ENCODE measurements around the gene DUOXA1.
"Not testable (repeated sequence)": the region's sequence is repeated elsewhere in the genome, so short reads cannot be mapped to it uniquely, and the experiment has no call there.

Gene DUOXA1

GRCh38 chr15:45143946-45144345 is 14.3 kb upstream of the DUOXA1 start:
- DNase-seq (ENCODE audit: insufficient read length, low spot score) (no peak), FAIRE-seq (no peak)
- no peak for TF ChIP-seq PAX5 (IDR thresholded peaks at IDR 0.05; ENCODE audit: insufficient read depth, low read length, severe bottlenecking)
- no peak for TF ChIP-seq POLR2A (IDR thresholded peaks at IDR 0.05; ENCODE audit: low read depth, low read length)
- no peak for TF ChIP-seq SPI1 (IDR thresholded peaks at IDR 0.05; ENCODE audit: low read depth, low read length)
- no peak for TF ChIP-seq POLR2AphosphoS5 (IDR thresholded peaks at IDR 0.05; ENCODE audit: low read depth, low read length)
- TF ChIP-seq TAF1 (IDR thresholded peaks at IDR 0.05; ENCODE audit: low read depth, low read length) = no peak
- TF ChIP-seq POU2F2 (IDR thresholded peaks at IDR 0.05; ENCODE audit: low read depth, low read length) = no peak

- TF ChIP-seq SPI1 (IDR thresholded peaks at IDR 0.05; ENCODE audit: low read depth, low read length) = no peak
- TF ChIP-seq TAF1 (IDR thresholded peaks at IDR 0.05; ENCODE audit: low read depth, low read length) = no peak
- no peak for TF ChIP-seq POLR2A (IDR thresholded peaks at IDR 0.05; ENCODE audit: low read depth, low read length)
- no peak for TF ChIP-seq POLR2AphosphoS5 (IDR thresholded peaks at IDR 0.05; ENCODE audit: low read depth, low read length)
- no peak for DNase-seq (ENCODE audit: insufficient read length, low spot score)
- FAIRE-seq = no peak
Measured at GRCh38 chr15:45143056-45143455, 13.4 kb upstream of the DUOXA1 start.

- DNase-seq (ENCODE audit: insufficient read length, low spot score) = no peak
- no peak for FAIRE-seq
- TF ChIP-seq PAX5 (IDR thresholded peaks at IDR 0.05; ENCODE audit: insufficient read depth, low read length, severe bottlenecking) (no peak), SPI1 (IDR thresholded peaks at IDR 0.05; ENCODE audit: low read depth, low read length) (no peak), POLR2A (IDR thresholded peaks at IDR 0.05; ENCODE audit: low read depth, low read length) (no peak)
Measured at GRCh38 chr15:45141386-45141785, 11.7 kb upstream of the DUOXA1 start.

- DNase-seq (ENCODE audit: insufficient read length, low spot score) (no peak), FAIRE-seq (no peak)
- TF ChIP-seq PAX5 (IDR thresholded peaks at IDR 0.05; ENCODE audit: insufficient read depth, low read length, severe bottlenecking) (no peak), SPI1 (IDR thresholded peaks at IDR 0.05; ENCODE audit: low read depth, low read length) (no peak), POLR2A (IDR thresholded peaks at IDR 0.05; ENCODE audit: low read depth, low read length) (no peak), POU2F2 (IDR thresholded peaks at IDR 0.05; ENCODE audit: low read depth, low read length) (no peak), TAF1 (IDR thresholded peaks at IDR 0.05; ENCODE audit: low read depth, low read length) (no peak), POLR2AphosphoS5 (IDR thresholded peaks at IDR 0.05; ENCODE audit: low read depth, low read length) (no peak)
Measured at GRCh38 chr15:45140557-45141250, 11.0 kb upstream of the DUOXA1 start.

GRCh38 chr15:45139770-45140169 is 10.1 kb upstream of the DUOXA1 start:
- TF ChIP-seq POLR2AphosphoS5 (IDR thresholded peaks at IDR 0.05; ENCODE audit: low read depth, low read length) (no peak), POU2F2 (IDR thresholded peaks at IDR 0.05; ENCODE audit: low read depth, low read length) (no peak), POLR2A (IDR thresholded peaks at IDR 0.05; ENCODE audit: low read depth, low read length) (no peak), TAF1 (IDR thresholded peaks at IDR 0.05; ENCODE audit: low read depth, low read length) (no peak), SPI1 (IDR thresholded peaks at IDR 0.05; ENCODE audit: low read depth, low read length) (no peak), PAX5 (IDR thresholded peaks at IDR 0.05; ENCODE audit: insufficient read depth, low read length, severe bottlenecking) (no peak)
- FAIRE-seq (no peak), DNase-seq (ENCODE audit: insufficient read length, low spot score) (no peak)

- no peak for FAIRE-seq
- no peak for DNase-seq (ENCODE audit: insufficient read length, low spot score)
- TF ChIP-seq POLR2A (IDR thresholded peaks at IDR 0.05; ENCODE audit: low read depth, low read length) = no peak
- no peak for TF ChIP-seq TAF1 (IDR thresholded peaks at IDR 0.05; ENCODE audit: low read depth, low read length)
- no peak for TF ChIP-seq POU2F2 (IDR thresholded peaks at IDR 0.05; ENCODE audit: low read depth, low read length)
- TF ChIP-seq POLR2AphosphoS5 (IDR thresholded peaks at IDR 0.05; ENCODE audit: low read depth, low read length) = no peak
- no peak for TF ChIP-seq SPI1 (IDR thresholded peaks at IDR 0.05; ENCODE audit: low read depth, low read length)
- no peak for TF ChIP-seq PAX5 (IDR thresholded peaks at IDR 0.05; ENCODE audit: insufficient read depth, low read length, severe bottlenecking)
Measured at GRCh38 chr15:45138814-45139765, 9.4 kb upstream of the DUOXA1 start.

GRCh38 chr15:45137703-45138102 is 8.0 kb upstream of the DUOXA1 start:
- no peak for FAIRE-seq
- TF ChIP-seq PAX5 (IDR thresholded peaks at IDR 0.05; ENCODE audit: insufficient read depth, low read length, severe bottlenecking) = no peak
- TF ChIP-seq POLR2AphosphoS5 (IDR thresholded peaks at IDR 0.05; ENCODE audit: low read depth, low read length) = no peak
- no peak for TF ChIP-seq SPI1 (IDR thresholded peaks at IDR 0.05; ENCODE audit: low read depth, low read length)
- no peak for TF ChIP-seq TAF1 (IDR thresholded peaks at IDR 0.05; ENCODE audit: low read depth, low read length)
- no peak for TF ChIP-seq POU2F2 (IDR thresholded peaks at IDR 0.05; ENCODE audit: low read depth, low read length)
- TF ChIP-seq POLR2A (IDR thresholded peaks at IDR 0.05; ENCODE audit: low read depth, low read length) = no peak
- no peak for DNase-seq (ENCODE audit: insufficient read length, low spot score)

- TF ChIP-seq POLR2AphosphoS5 (IDR thresholded peaks at IDR 0.05; ENCODE audit: low read depth, low read length) = no peak
- TF ChIP-seq TAF1 (IDR thresholded peaks at IDR 0.05; ENCODE audit: low read depth, low read length) = no peak
- no peak for TF ChIP-seq PAX5 (IDR thresholded peaks at IDR 0.05; ENCODE audit: insufficient read depth, low read length, severe bottlenecking)
- TF ChIP-seq POU2F2 (IDR thresholded peaks at IDR 0.05; ENCODE audit: low read depth, low read length) = no peak
- TF ChIP-seq SPI1 (IDR thresholded peaks at IDR 0.05; ENCODE audit: low read depth, low read length) = no peak
- TF ChIP-seq POLR2A (IDR thresholded peaks at IDR 0.05; ENCODE audit: low read depth, low read length) = no peak
- FAIRE-seq (no peak), DNase-seq (ENCODE audit: insufficient read length, low spot score) (no peak)
Measured at GRCh38 chr15:45136378-45136764, 6.7 kb upstream of the DUOXA1 start.

- peak; percentile 62 for FAIRE-seq
Measured at GRCh38 chr15:45135705-45136377, 6.2 kb upstream of the DUOXA1 start.

More at GRCh38 chr15:45135705-45136377, 6.2 kb upstream of the DUOXA1 start:
- not testable (repeated sequence) for DNase-seq (ENCODE audit: insufficient read length, low spot score)
